LoVo (cell line): ENCODE results near the gene BLTP1.

Source experiments
- DNase-seq: peaks from one replicate; pipeline ENCODE4 v3.0.0-alpha.2; 2016; ENCODE audit warnings: low spot score

Gene BLTP1

DNA sequence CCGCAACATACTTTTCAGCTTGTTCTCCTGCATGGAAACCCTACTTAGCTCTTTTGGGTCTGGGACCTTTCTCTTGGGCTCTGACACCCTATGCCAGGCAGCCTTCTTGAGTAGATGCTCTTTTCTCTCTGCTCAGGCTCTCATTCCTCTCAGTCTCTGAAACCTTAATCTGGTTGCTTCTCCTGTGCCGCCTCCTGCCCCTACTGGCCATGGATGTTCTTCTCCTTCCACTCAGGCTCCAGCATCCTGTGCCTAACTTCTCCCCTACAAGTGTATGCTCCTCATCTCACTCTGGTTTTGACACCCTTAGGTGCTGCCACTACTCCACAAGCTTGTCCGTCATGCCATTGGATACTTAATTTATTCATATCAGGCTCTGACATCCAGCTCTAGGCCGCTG, 15.2 kb downstream of the BLTP1 start:
- DNase-seq, result no peak

DNA sequence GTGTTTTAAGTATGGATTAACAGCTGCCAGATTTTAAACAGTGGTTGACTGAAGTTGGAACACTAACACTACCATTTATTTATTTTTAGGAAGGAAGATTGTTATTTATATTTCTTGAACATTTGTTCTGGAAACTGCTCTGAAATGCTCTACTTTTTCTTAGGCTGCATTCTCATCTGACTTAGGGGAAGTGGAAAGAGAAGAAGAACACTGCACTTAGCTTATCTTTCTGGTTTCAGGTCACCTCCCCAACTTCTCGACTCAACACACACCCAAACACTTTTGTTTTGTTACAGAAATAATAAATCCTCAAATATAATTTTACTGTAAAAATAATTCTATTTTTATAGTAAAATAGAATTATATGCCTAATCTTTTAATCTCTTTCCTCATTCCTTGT, 18.6 kb downstream of the BLTP1 start:
- no peak for DNase-seq

DNA sequence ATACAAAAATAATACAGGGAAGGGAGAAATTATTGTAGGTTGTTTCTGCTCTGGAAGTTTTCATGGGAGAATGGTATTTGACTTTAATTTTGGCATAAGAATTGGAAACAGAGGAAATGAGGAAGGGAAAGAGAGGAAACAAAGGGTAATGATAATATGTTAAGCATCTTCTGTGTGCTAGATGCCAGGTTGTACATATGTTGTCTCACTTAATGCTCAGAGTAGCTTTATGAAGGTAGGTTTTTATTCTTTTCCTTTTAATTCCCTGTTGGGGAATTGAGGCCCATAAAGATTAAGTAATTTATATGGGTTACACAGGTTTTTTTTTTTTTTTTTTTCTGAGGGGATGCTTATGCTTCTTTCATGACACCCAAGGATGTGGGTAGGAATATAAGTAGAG, 19.2 kb downstream of the BLTP1 start:
- DNase-seq, result no peak

DNA sequence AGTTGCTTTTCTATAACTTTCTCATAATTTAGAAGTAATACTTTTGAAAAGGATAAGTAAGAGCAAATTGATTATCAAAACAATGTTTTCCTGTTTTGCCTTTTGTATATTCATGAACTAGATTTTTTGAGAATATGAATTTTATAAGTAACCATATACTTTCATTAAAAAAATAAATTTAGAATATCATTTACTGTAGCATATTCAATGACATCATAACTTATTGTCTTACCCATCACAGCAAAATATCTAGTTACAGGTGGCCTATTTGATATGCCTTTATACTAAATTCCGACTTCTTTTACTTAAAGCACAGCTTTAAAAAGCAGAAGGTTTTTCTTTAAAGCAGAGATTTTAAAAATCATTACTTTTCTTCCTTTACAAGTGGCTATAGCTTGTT, 20.1 kb downstream of the BLTP1 start:
- no peak for DNase-seq

DNA sequence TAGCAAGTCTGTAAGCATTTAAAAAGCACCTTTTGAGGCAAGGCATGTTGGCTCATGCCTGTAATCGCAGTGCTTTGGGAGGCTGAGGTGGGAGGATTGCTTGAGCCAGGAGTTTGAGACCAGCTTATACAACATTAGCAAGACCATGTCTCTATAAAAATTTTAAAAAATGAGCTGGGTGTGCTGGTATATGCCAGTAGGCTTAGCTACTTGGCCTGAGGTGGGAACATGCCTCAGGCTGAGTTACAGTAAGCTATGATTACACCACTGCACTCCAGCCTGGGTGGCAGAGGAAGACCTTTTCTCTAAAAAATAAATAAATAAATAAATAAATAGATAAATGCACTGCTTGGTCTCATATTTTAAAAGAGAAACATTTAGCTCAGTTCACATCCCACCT, 26.8 kb downstream of the BLTP1 start:
- DNase-seq, result no peak

DNA sequence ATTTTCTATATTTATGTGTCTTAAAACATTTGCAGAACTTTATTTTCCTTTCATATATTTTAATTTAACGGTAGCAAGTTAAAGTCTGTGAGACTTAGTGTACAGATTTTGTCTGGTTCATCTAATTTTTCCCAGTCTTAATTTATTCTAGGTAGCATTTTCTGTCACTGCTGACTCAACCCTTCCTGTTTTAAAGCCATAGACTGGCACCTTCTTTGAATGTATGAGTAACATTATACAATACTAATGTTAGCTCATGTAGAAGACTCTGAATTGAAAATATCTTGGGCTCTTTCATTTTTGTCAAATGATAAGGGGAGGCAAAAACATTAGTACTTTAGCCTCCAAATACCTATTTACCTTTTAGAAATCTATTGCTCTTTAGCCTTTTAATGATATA, 43.6 kb downstream of the BLTP1 start:
- DNase-seq, result no peak
